Tibial nerve (tissue), 3 donors: Measurements from ENCODE around the gene SLC66A2.

ENCODE experiments used
- POLR2A ChIP-seq, 2 donors: fragments of 450-650 bp; IDR thresholded peaks; one replicate each; pipeline ENCODE4 v1.6.1; 2017; ENCODE audit warnings: antibody characterized with exemption in 2 of 2, mild to moderate bottlenecking in 2 of 2, moderate library complexity in 2 of 2
- TF ChIP-seq, protein P1 (sequence below), 5 experiments: fragments of 200-600 bp in 3 of 5; fragments of 450-650 bp in 2 of 5; sonication (generic) in 3 of 5; IDR thresholded peaks; one replicate each; pipeline ENCODE4 v1.5.1; 2016 to 2019; ENCODE audit warnings: antibody characterized with exemption in 5 of 5, mild to moderate bottlenecking in 3 of 5, moderate library complexity in 2 of 5

DNA sequence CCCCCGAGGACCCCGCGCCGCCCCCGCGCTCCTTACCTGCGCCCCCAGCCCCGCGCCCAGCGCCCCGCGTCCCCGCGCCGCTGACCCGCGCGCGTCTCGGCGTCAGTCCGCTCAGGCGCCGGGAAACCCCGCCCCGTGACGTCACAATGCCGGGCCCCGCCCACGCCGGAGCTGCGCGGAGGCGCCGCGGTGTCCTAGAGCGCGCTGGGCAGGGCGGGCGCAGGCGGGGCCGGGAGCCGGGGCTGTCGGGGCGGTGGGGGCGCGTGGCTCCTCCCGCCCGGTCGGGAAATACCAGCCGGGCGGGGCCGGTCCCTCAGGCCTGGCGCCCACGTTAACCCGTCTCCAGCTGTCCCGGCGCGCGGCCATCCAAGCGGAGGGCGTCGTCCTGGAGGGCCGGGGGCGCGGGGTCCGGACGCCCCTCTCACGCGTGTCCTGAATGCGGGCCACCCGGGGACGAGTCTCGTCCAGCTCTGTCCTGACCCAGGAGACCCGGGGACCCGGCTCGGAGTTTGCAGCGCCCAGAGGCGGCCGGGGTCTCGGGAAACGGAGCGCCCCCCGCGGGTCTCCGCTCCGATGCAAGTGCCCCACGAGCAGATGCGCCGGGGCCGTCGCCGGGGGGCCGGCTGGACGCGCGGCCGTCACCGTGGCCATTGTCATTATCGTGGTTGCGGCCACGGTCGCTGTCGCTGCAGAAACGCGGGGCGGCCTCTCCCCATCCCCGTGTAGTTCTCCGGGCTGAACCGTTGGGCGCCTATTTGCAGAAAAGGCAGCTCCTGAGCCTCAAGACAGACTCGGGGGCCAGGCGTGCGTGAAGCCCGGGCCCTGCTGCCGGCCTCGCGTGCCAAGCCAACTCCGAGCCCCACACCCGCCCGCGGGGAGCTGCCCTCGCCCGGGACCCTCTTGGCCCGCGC is at the start of gene SLC66A2:
- TF ChIP-seq, protein P1, sequence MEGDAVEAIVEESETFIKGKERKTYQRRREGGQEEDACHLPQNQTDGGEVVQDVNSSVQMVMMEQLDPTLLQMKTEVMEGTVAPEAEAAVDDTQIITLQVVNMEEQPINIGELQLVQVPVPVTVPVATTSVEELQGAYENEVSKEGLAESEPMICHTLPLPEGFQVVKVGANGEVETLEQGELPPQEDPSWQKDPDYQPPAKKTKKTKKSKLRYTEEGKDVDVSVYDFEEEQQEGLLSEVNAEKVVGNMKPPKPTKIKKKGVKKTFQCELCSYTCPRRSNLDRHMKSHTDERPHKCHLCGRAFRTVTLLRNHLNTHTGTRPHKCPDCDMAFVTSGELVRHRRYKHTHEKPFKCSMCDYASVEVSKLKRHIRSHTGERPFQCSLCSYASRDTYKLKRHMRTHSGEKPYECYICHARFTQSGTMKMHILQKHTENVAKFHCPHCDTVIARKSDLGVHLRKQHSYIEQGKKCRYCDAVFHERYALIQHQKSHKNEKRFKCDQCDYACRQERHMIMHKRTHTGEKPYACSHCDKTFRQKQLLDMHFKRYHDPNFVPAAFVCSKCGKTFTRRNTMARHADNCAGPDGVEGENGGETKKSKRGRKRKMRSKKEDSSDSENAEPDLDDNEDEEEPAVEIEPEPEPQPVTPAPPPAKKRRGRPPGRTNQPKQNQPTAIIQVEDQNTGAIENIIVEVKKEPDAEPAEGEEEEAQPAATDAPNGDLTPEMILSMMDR (IDR thresholded peaks at IDR 0.05): no peak
- peak; percentile 37 to 81 for TF ChIP-seq POLR2A (IDR thresholded peaks at IDR 0.05)
